ENCODE measurements around the gene GPHN.
"Not testable (repeated sequence)": the region's sequence is repeated elsewhere in the genome, so short reads cannot be mapped to it uniquely, and the experiment has no call there.

The GPHN gene

GRCh38 chr14:66575939-66576338 is 68.0 kb downstream of the GPHN start:
- Histone ChIP-seq H3K4me3 (no peak overlapping the region), H3K27me3 (no peaks in the 10 kb centered on the region), H3K4me1 (no peaks in the 10 kb centered on the region), H3K9me3 (peaks cover 0 to 21% (median 20%) of the 10 kb centered on the region in 3 donors), H3K27ac (no peak overlapping the region), H3K36me3 (no peaks in the 10 kb centered on the region)
- intact Hi-C loops (cut with DNase I; ENCODE audit: low total_unique reads) = no loop called here
- no peak for DNase-seq
- TF ChIP-seq CTCF (IDR thresholded peaks at IDR 0.05) = no peak

GRCh38 chr14:66587753-66588152 is 79.8 kb downstream of the GPHN start:
- H3K4me1 ChIP-seq; intact Hi-C loops (cut with DNase I; ENCODE audit: low total_unique reads); H3K27ac ChIP-seq; H3K4me3 ChIP-seq; H3K27me3 ChIP-seq; H3K36me3 ChIP-seq; DNase-seq: not testable (repeated sequence)
- peaks cover 0 to 11% (median 0%) of the 10 kb centered on the region in 3 donors for H3K9me3 ChIP-seq

- intact Hi-C loops (cut with DNase I; ENCODE audit: low total_unique reads) = no loop called here
These were observed 87.4 kb downstream of the GPHN start for GRCh38 chr14:66595394-66595793.

DNA sequence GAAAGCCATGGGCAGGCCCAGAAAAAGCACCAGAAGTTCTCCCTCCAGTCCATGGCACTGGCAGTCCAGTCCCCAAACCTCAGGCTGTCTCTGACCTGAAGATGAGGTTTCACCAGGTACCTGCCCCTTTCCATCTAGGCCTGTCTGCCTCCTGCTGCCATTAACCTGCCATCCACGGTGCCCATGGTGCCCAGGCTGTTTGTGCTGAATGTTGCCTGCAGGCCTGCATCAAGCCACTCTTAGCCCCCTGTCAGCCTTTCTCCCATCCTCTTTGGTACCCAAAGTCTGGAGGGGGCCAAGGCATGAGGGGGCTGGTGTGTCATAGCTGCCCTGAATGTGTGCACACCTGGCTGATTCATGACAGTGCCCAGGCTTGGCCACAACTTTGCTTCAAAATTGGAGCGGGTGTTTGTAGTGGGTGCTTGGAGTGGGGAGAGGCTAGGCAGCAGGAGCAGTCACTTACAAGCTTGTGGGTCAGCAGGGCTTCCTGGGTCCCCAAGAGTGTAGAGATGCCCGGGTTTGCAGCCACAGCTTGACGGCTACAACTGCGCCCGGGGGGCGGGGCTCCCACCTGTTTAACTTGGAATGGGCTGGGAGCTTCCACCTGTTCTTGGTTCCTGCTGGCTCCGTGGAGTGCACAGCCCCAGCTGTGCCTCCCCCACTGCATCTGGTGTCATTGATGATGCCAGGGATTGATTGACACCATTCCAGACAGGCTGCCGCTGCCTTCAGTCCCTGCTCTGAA is 88.5 kb downstream of the GPHN start:
- Histone ChIP-seq H3K36me3 (no peaks in the 10 kb centered on the region), H3K9me3 (peaks cover 2 to 45% (median 12%) of the 10 kb centered on the region in 3 donors), H3K27ac (no peak overlapping the region), H3K27me3 (no peaks in the 10 kb centered on the region), H3K4me3 (no peak overlapping the region), H3K4me1 (no peaks in the 10 kb centered on the region)
- intact Hi-C loops (cut with DNase I; ENCODE audit: low total_unique reads) = no loop called here
- peak in 1 of 2 donors; percentile 47 for DNase-seq
- no peak for TF ChIP-seq CTCF (IDR thresholded peaks at IDR 0.05)

More at GRCh38 chr14:66595394-66595793, 87.4 kb downstream of the GPHN start:
- H3K4me3 ChIP-seq = no peak overlapping the region
- no peak for TF ChIP-seq CTCF (IDR thresholded peaks at IDR 0.05)
- H3K4me1 ChIP-seq = no peaks in the 10 kb centered on the region
- H3K36me3 ChIP-seq = no peaks in the 10 kb centered on the region
- H3K27me3 ChIP-seq = no peaks in the 10 kb centered on the region
- H3K27ac ChIP-seq = no peak overlapping the region
- peak in 1 of 2 donors; percentile 48 for DNase-seq
- peaks cover 2 to 45% (median 12%) of the 10 kb centered on the region in 3 donors for H3K9me3 ChIP-seq

- Histone ChIP-seq H3K27ac (no peak overlapping the region), H3K4me3 (no peak overlapping the region), H3K9me3 (peaks cover 0 to 32% (median 7%) of the 10 kb centered on the region in 3 donors), H3K27me3 (no peaks in the 10 kb centered on the region), H3K4me1 (no peaks in the 10 kb centered on the region), H3K36me3 (no peaks in the 10 kb centered on the region)
- no peak for DNase-seq
- intact Hi-C loops (cut with DNase I; ENCODE audit: low total_unique reads) = no loop called here
- TF ChIP-seq CTCF (IDR thresholded peaks at IDR 0.05) = no peak
These were observed 92.5 kb downstream of the GPHN start for GRCh38 chr14:66600416-66600815.

GRCh38 chr14:66601932-66602578 is 94.1 kb downstream of the GPHN start:
- no peak for DNase-seq
- intact Hi-C loops (cut with DNase I; ENCODE audit: low total_unique reads) = no loop called here
- no peaks in the 10 kb centered on the region for H3K4me1 ChIP-seq
- H3K27me3 ChIP-seq = no peaks in the 10 kb centered on the region
- no peak overlapping the region for H3K4me3 ChIP-seq
- peaks cover 0 to 20% (median 0%) of the 10 kb centered on the region in 3 donors for H3K9me3 ChIP-seq
- H3K27ac ChIP-seq = no peak overlapping the region
- TF ChIP-seq CTCF (IDR thresholded peaks at IDR 0.05) = no peak
- no peaks in the 10 kb centered on the region for H3K36me3 ChIP-seq
